H9 (cell line): ENCODE results near the gene KRT79. TPM values are rescaled to one million over a fixed set of nuclear protein-coding genes. Genes with fewer than 3 reads are reported as not detected.

Source experiments
- DNase-seq: peaks from one replicate; pipeline ENCODE4 v3.0.0-alpha.2; 2017
- H2AFZ ChIP-seq: one replicate; pipeline ENCODE4 v1.6.1; 2013; ENCODE audit warnings: mild to moderate bottlenecking, low read length, control low read depth, moderate library complexity
- H2AK5ac ChIP-seq: 2 replicates; pipeline ENCODE4 v1.6.1; 2013; ENCODE audit warnings: low read length, control low read depth, mixed read lengths; ENCODE audit not compliant: insufficient read length
- H2BK120ac ChIP-seq: one replicate; pipeline ENCODE4 v1.6.1; 2013; ENCODE audit warnings: low read depth, mild to moderate bottlenecking, low read length, control low read depth, inconsistent platforms; ENCODE audit not compliant: poor library complexity, severe bottlenecking
- H2BK12ac ChIP-seq: 2 replicates; pipeline ENCODE4 v1.6.1; 2013; ENCODE audit warnings: low read length, control low read depth, mixed read lengths, low read depth; ENCODE audit not compliant: insufficient read length
- H2BK15ac ChIP-seq: 2 replicates; pipeline ENCODE4 v1.6.1; 2013; ENCODE audit warnings: low read depth, low read length, control low read depth
- H2BK20ac ChIP-seq: one replicate; pipeline ENCODE4 v1.6.1; 2013; ENCODE audit warnings: low read depth, mild to moderate bottlenecking, low read length, control low read depth, inconsistent platforms; ENCODE audit not compliant: poor library complexity, severe bottlenecking
- H2BK5ac ChIP-seq: 2 replicates; pipeline ENCODE4 v1.6.1; 2013; ENCODE audit warnings: low read length, control low read depth, mixed read lengths; ENCODE audit not compliant: insufficient read length
- H3K14ac ChIP-seq: 2 replicates; pipeline ENCODE4 v1.6.1; 2013; ENCODE audit warnings: low read length, control low read depth; ENCODE audit not compliant: insufficient read depth
- H3K18ac ChIP-seq: 2 replicates; pipeline ENCODE4 v1.6.1; 2013; ENCODE audit warnings: low read depth, mild to moderate bottlenecking, mixed read lengths, low read length, control low read depth; ENCODE audit not compliant: insufficient read length
- H3K23ac ChIP-seq: 2 replicates; pipeline ENCODE4 v1.6.1; 2013; ENCODE audit warnings: low read length, control low read depth, mixed read lengths, low read depth; ENCODE audit not compliant: insufficient read length
- H3K23me2 ChIP-seq: 2 replicates; pipeline ENCODE4 v1.6.1; 2013; ENCODE audit warnings: low read depth, mild to moderate bottlenecking, mixed read lengths, low read length, control low read depth; ENCODE audit not compliant: insufficient read length, poor library complexity, severe bottlenecking
- H3K27ac ChIP-seq: 2 replicates; pipeline ENCODE4 v1.5.1; 2013; ENCODE audit warnings: low read length, control low read depth, mixed read lengths, low read depth; ENCODE audit not compliant: insufficient read length
- H3K27me3 ChIP-seq: 2 replicates; pipeline ENCODE4 v1.6.1; 2013; ENCODE audit warnings: low read length, control low read depth, inconsistent platforms; ENCODE audit not compliant: insufficient read depth
- H3K4ac ChIP-seq: 2 replicates; pipeline ENCODE4 v1.6.1; 2013; ENCODE audit warnings: low read depth, mild to moderate bottlenecking, control low read depth, inconsistent platforms, low read length, moderate library complexity
- H3K4me1 ChIP-seq: 2 replicates; pipeline ENCODE4 v1.6.1; 2013; ENCODE audit warnings: low read length, control low read depth, inconsistent platforms; ENCODE audit not compliant: insufficient read depth
- H3K4me2 ChIP-seq: 2 replicates; pipeline ENCODE4 v1.6.1; 2013; ENCODE audit warnings: low read length, control low read depth, mixed read lengths; ENCODE audit not compliant: insufficient read length, insufficient read depth
- H3K56ac ChIP-seq: 2 replicates; pipeline ENCODE4 v1.6.1; 2013; ENCODE audit warnings: low read depth, mild to moderate bottlenecking, mixed read lengths, low read length, control low read depth; ENCODE audit not compliant: insufficient read length
- H3K79me1 ChIP-seq: 2 replicates; pipeline ENCODE4 v1.6.1; 2013; ENCODE audit warnings: low read depth, mild to moderate bottlenecking, moderate library complexity, low read length, control low read depth, inconsistent platforms; ENCODE audit not compliant: insufficient read depth, poor library complexity, severe bottlenecking
- H3K79me2 ChIP-seq: 2 replicates; pipeline ENCODE4 v1.6.1; 2013; ENCODE audit warnings: low read length, control low read depth, inconsistent platforms; ENCODE audit not compliant: insufficient read depth
- H3K9ac ChIP-seq: 2 replicates; pipeline ENCODE4 v1.6.1; 2013; ENCODE audit warnings: low read length, control low read depth, mixed read lengths; ENCODE audit not compliant: insufficient read length; ENCODE audit errors: extremely low read depth
- H3K9me3 ChIP-seq: one replicate; pipeline ENCODE4 v1.6.1; 2013; ENCODE audit warnings: low read depth, low read length, inconsistent platforms; ENCODE audit not compliant: control insufficient read depth
- H3T11ph ChIP-seq: one replicate; pipeline ENCODE4 v1.6.1; 2013; ENCODE audit warnings: mild to moderate bottlenecking, low read length, control low read depth, inconsistent platforms
- H4K20me1 ChIP-seq: one replicate; pipeline ENCODE4 v1.6.1; 2013; ENCODE audit not compliant: control insufficient read depth, insufficient read length, insufficient read depth
- H4K5ac ChIP-seq: 2 replicates; pipeline ENCODE4 v1.6.1; 2013; ENCODE audit warnings: low read depth, mild to moderate bottlenecking, mixed read lengths, low read length, control low read depth; ENCODE audit not compliant: insufficient read length
- H4K8ac ChIP-seq: replicated peaks from 2 replicates; pipeline ENCODE4 v1.6.1; 2013; ENCODE audit warnings: low read length, control low read depth, mixed read lengths, low read depth; ENCODE audit not compliant: insufficient read length
- H4K91ac ChIP-seq: 2 replicates; pipeline ENCODE4 v1.6.1; 2013; ENCODE audit warnings: low read depth, mild to moderate bottlenecking, moderate library complexity, mixed read lengths, low read length, control low read depth; ENCODE audit not compliant: insufficient read length
- H3K27ac Mint-ChIP-seq, 3 experiments: 2 replicates in 2 of 3; 3 replicates in 1 of 3; pipeline ENCODE4 v1.8.0; 2020 to 2021; ENCODE audit warnings: mixed read lengths in 3 of 3, mild to moderate bottlenecking in 1 of 3, moderate library complexity in 1 of 3
- H3K27me3 Mint-ChIP-seq: 2 replicates; pipeline ENCODE4 v1.8.0; 2021; ENCODE audit warnings: low read depth, mild to moderate bottlenecking, moderate library complexity, mixed read lengths
- H3K36me3 Mint-ChIP-seq, 3 experiments: 2 replicates in 2 of 3; 3 replicates in 1 of 3; pipeline ENCODE4 v1.8.0; 2020 to 2021; ENCODE audit warnings: low read depth in 3 of 3, mixed read lengths in 3 of 3; ENCODE audit not compliant: insufficient read depth in 1 of 3
- H3K4me1 Mint-ChIP-seq, 2 experiments: 2 replicates each; pipeline ENCODE4 v1.8.0; 2020; ENCODE audit warnings: mixed read lengths in 2 of 2
- H3K4me3 Mint-ChIP-seq, 2 experiments: 2 replicates in 1 of 2; 3 replicates in 1 of 2; pipeline ENCODE4 v1.8.0; 2020 to 2021; ENCODE audit warnings: mild to moderate bottlenecking in 2 of 2, mixed read lengths in 2 of 2, moderate library complexity in 1 of 2
- H3K9me3 Mint-ChIP-seq, 2 experiments: 2 replicates in 1 of 2; 3 replicates in 1 of 2; pipeline ENCODE4 v1.8.0; 2020; ENCODE audit warnings: mild to moderate bottlenecking in 2 of 2, mixed read lengths in 2 of 2, moderate library complexity in 1 of 2
- CTCF ChIP-seq: fragments of 200-600 bp; sonication (generic); conservative IDR thresholded peaks from 3 replicates; pipeline ENCODE4 v1.8.0; 2021; ENCODE audit warnings: antibody characterized with exemption, mild to moderate bottlenecking
- WGBS: extraction: QIAGEN DNeasy Blood & Tissue Kit; methylation state at CpG from one replicate; pipeline ENCODE4 v1.1.7; 2013; ENCODE audit warnings: missing lambda C conversion rate, low lambda C conversion rate, mixed read lengths; ENCODE audit not compliant: insufficient read length; ENCODE audit errors: extremely low coverage; 5-methylcytosine and 5-hydroxymethylcytosine counted together
- total RNA-seq: library from RNA; stranded (reverse); gene quantifications from 2 replicates; pipeline ENCODE4 v1.2.1, GENCODE V29; 2021

Gene KRT79
- total RNA-seq, 1 experiment from 2014 or later = not detected

GRCh38 chr12:52821826-52822660, 12.1 kb downstream of the KRT79 start:
- no peaks in the 10 kb centered on the region; the same call in 1 of the 2 replicates for H3K27me3 Mint-ChIP-seq
- no peak for TF ChIP-seq CTCF
- H3K9ac ChIP-seq = no peak overlapping the region

More at GRCh38 chr12:52821826-52822660, 12.1 kb downstream of the KRT79 start:
- H3K4me1 ChIP-seq = no peaks in the 10 kb centered on the region; the same call in 1 of the 2 replicates
- H3K79me2 ChIP-seq = no peaks in the 10 kb centered on the region
- H3K9me3 Mint-ChIP-seq = no peaks in the 10 kb centered on the region
- H3K27ac ChIP-seq = no peak overlapping the region
- H4K8ac ChIP-seq = no peak overlapping the region
- H4K20me1 ChIP-seq = no peaks in the 10 kb centered on the region
- no peak overlapping the region for H3K14ac ChIP-seq
- no peak overlapping the region for H3K4me2 ChIP-seq
- peaks cover 5 to 10% of the 10 kb centered on the region in 2 experiments for H3K4me1 Mint-ChIP-seq
- H4K5ac ChIP-seq = no peak overlapping the region
- H2AK5ac ChIP-seq = no peak overlapping the region
- no peak overlapping the region for H2AFZ ChIP-seq
- no peaks in the 10 kb centered on the region for H3K79me1 ChIP-seq
- no peak overlapping the region for H3K4ac ChIP-seq
- H3K4me3 Mint-ChIP-seq = no peak overlapping the region
- H2BK12ac ChIP-seq = no peak overlapping the region
- no peak overlapping the region for H4K91ac ChIP-seq
- no peak overlapping the region for H2BK120ac ChIP-seq
- H2BK20ac ChIP-seq = no peak overlapping the region
- H3K27ac Mint-ChIP-seq = no peak overlapping the region
- H3K23ac ChIP-seq = no peak overlapping the region
- H3T11ph ChIP-seq = no peak overlapping the region
- H3K27me3 ChIP-seq = no peaks in the 10 kb centered on the region
- no peak overlapping the region for H2BK5ac ChIP-seq
- no peaks in the 10 kb centered on the region; a peak in 1 of 7 replicates for H3K36me3 Mint-ChIP-seq
- H3K18ac ChIP-seq = no peak overlapping the region
- H3K9me3 ChIP-seq = no peaks in the 10 kb centered on the region
- H3K56ac ChIP-seq = no peak overlapping the region
- no peak overlapping the region for H2BK15ac ChIP-seq
- no peak for DNase-seq
- H3K23me2 ChIP-seq = no peaks in the 10 kb centered on the region
- WGBS = no CpG with 5 or more reads among the region's 10 CpGs
